Kidney glomerular epithelial cell (primary cell): ENCODE data around the gene NME9.

Experiments
- DNase-seq: peaks from one replicate; lab custom pipeline; 2025; lab: John Stamatoyannopoulos, UW

NME9 gene

GRCh38 chr3:138362538-138362937, 32.9 kb upstream of the NME9 start:
- DNase-seq, result no peak

DNA sequence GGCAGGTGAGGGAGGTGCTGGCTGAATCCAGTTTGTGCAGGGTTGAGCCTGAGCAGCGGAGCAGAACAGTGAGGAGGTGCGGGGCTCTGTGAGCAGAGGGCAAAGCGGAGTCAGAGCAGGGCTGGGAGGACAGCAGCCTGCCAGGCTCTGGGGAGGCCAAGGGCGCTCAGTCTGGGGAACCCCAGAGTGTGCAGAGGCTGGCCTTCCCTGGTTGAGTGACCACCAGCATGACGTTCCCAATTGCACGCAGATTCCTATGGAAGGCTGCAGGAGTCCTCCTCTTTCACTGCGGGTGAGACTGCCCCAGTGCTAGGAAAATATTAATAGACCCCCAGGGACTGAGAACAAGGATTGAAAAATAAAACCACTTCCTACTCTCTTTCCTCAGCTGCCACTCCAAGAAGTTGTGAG, 31.9 kb upstream of the NME9 start:
- DNase-seq, result peak; percentile 88

- DNase-seq, result no peak
These were observed 31.3 kb upstream of the NME9 start for GRCh38 chr3:138360869-138361525.

- no peak for DNase-seq
These were observed 30.5 kb upstream of the NME9 start for GRCh38 chr3:138359919-138360868.

- DNase-seq, result no peak
These were observed 29.7 kb upstream of the NME9 start for GRCh38 chr3:138359148-138359918.

DNA sequence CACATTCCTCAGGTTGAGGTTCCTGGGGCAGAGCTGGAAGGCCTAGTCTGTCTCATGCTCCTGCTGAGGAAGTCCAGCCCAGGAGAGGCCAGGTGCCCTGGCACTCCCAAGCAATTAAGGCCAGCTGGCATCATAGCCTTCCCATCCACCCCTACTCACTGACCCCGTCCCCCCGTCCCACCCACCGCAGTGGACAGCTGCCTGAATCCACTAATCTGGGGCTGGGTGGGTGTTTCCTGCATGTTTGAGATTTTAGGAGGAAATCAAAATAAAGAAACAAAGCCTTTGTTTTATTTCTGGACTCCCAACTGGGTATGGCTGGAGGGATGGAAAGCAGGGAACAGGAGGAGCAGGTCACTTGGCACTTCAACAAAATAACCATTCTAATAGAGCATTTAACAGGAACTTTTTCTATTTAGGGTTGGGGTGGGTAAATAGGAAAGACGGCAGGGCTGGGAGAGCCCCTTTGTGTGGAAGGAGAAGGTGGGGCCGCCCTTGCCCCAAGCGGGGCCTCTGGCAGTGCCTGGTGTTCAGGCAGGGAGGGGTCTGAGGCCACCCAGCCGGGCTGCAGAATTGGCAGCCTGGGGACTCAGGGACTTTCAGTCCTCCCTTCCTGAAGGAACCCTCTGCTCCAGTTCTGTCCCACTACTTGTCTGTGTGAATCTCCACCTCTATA, 27.2 kb upstream of the NME9 start:
- no peak for DNase-seq

DNA sequence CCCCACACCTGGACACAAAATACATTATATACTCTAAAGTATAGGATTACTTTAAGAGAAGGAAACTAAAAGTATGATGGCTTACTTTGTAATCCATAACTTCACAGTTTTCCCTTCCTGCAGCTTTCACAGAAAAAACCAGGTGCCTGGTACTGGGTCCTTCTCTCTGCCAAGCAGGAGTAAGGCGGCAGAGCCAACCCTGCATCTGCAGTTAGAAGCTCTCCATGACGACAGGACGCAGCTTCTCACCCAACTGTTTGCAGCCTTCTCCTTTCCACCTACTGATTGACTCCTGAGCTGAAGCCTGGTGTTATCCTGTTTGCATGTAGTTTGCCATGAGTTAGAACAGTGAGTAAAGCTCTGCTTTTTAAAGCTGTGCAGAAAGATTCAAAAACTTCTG, 25.4 kb upstream of the NME9 start:
- no peak for DNase-seq

GRCh38 chr3:138354376-138354775, 24.7 kb upstream of the NME9 start:
- DNase-seq, result no peak

- DNase-seq, result no peak
These were observed 22.4 kb upstream of the NME9 start for GRCh38 chr3:138351916-138352550.

DNA sequence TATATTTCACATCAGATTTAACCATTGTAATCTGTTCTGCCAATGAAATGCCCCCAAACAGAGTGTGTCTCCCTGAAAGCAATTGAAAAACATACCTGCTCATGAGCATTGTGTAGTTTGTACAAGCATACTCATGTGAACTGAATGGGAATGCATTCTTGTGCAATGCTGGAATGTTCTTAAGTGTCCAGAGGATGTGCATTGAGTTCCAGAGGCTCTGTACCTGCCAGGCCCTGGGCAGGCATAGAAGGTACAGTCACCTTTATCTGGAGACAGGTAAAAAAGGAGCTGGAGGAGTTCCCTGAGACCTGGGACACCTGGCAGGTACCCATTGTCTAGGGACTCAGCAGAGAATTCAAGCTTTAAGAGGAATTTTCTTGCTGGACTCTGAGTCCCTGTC, 21.5 kb upstream of the NME9 start:
- DNase-seq, result no peak

- no peak for DNase-seq
These were observed 20.4 kb upstream of the NME9 start for GRCh38 chr3:138349926-138350665.

- DNase-seq, result no peak
These were observed 19.4 kb upstream of the NME9 start for GRCh38 chr3:138348754-138349739.

DNA sequence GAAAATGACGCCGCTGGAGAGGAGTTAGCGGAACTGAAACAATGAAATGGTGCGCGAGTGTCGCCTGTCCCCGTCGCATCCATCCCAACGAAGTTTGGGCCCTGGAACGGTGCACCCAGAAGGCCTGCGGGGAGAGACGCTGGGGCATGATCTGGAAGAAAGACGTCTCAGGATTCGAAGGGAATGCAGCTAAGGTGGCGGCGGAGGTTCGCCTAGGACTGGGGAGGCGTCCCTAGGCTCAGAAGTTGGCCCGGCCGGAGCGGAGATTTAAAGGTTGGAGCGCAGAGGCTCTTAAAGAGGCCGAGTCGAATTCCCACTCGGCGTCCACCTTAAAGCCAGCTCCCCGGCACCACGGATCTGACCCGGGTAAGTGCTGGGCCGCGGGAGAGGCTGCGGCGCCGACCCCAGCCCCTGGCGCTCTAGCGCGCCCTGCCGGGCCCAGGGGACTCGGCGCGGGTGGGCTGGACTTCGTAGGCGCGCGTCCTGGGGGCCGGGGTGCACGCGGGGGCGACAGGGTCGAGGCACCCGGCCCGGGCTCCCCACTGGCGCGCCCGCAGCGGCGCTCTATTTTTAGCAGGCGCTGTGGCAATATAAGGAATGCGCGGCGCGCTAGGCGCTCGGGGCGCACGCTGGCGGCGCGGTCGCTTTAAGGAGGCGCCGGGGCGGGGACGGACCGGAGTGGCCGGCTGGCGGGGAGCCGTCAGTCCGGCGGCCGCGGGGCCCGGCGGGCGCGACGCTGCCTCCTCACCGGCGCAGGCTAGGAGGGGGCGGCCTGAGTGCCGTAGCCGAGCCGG, 18.5 kb upstream of the NME9 start, which contains the start of gene MRAS:
Gene MRAS, plus strand, starts transcription at position 620 of the 794 bp plus-strand sequence. CDS start 24,305 bp downstream, outside the sequence.
- peak; percentile 75 for DNase-seq

- DNase-seq, result no peak
These were observed 15.1 kb upstream of the NME9 start for GRCh38 chr3:138344754-138345153.

GRCh38 chr3:138340511-138340910, 10.9 kb upstream of the NME9 start:
- no peak for DNase-seq

DNA sequence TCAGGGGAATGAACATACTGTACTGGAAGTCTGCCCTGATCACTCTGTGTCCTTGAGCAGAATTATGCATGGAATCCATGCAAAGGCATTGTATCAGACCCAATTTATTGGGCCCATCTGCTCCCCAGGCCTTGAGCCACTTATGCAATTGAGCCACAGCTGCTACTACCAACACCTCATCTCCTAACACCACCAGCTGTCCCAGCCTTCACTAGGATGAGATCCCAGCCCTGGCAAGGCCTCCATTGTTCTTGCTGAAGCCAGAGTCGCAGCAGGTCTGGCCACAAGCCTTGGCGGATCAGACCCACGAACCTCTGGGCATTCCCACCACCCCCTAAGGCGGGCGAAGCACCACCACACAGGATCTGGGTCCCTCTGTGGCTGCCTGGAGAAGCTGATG, 9.2 kb upstream of the NME9 start:
- no peak for DNase-seq

DNA sequence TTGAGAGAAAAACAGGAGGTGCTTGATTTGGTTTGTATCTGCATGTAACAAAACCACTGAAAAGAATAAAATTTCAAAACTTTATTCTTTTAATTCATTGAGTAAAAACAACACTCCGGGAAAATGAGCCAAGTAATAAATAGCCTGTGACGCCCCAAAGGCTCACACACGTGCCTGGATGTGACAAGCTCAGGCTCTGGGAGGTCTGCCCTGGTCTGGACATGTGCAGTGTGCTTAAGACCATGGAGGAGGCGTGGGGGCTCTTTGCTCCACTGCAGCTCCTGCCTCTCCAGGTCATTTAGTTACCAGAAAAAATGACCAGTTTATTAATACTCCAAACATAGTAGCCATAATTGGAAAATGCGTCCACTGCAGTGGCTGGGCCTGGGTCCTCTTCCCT, 8.6 kb upstream of the NME9 start:
- DNase-seq, result no peak

DNA sequence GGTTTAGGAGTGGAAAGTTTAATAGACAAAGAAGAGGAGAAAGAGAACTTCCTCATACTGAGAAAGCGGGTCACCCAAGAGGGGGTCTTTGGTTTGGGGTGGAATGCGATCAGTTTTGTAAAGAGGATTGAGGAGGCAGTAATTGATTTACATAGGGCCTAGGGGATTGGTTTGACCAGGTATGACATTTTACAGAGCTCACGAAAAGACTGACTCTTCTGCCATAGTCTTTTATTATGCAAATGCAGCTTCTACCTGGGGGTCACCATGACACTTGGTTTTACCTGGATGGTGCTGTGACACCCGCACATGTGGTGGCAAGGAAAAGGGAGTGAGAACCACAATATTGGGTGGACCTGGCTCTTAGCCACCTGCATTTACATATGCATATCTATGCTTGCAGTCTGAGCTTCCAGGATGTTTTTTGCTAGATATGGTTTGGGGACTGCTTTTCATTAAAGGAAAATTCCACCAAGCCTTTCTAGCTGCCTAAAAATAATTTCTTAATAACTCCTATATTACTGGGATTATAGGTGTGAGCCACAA, 6.9 kb upstream of the NME9 start:
- DNase-seq, result no peak
